HFFc6 (cell line): ENCODE results near the gene SCP2. TPM values are rescaled to one million over a fixed set of nuclear protein-coding genes. Genes with fewer than 3 reads are reported as not detected.

Experiments used
- DNase-seq: peaks from one replicate; pipeline ENCODE4 v3.0.0-alpha.2; 2018
- H3K27ac Mint-ChIP-seq: 2 replicates; pipeline ENCODE4 v1.8.0; 2020; ENCODE audit warnings: mild to moderate bottlenecking, mixed read lengths
- H3K27me3 Mint-ChIP-seq: 2 replicates; pipeline ENCODE4 v1.8.0; 2021; ENCODE audit warnings: mild to moderate bottlenecking, moderate library complexity, mixed read lengths; ENCODE audit not compliant: insufficient read depth
- H3K36me3 Mint-ChIP-seq: 2 replicates; pipeline ENCODE4 v1.8.0; 2021; ENCODE audit warnings: low read depth, mixed read lengths
- H3K4me1 Mint-ChIP-seq: 2 replicates; pipeline ENCODE4 v1.8.0; 2020; ENCODE audit warnings: low read depth, mixed read lengths
- H3K4me3 Mint-ChIP-seq: 2 replicates; pipeline ENCODE4 v1.8.0; 2020; ENCODE audit warnings: mild to moderate bottlenecking, moderate library complexity, mixed read lengths
- H3K9me3 Mint-ChIP-seq: 2 replicates; pipeline ENCODE4 v1.8.0; 2020; ENCODE audit warnings: mild to moderate bottlenecking, mixed read lengths
- total RNA-seq, 6 experiments: library from RNA; stranded (reverse); fragmentation: NEBNext Ultra II Directional; extraction: Animal tissue kit (Norgen Biotek cat#: 25700); gene quantifications; 2 replicates in 1 of 6; 3 replicates in 5 of 6; pipeline ENCODE4 v1.2.3, GENCODE V29; 2021
- TF ChIP-seq, protein P1 (sequence below): fragments of 200-600 bp; sonication (generic); IDR thresholded peaks from 2 replicates; pipeline ENCODE4 v1.5.0; 2021; ENCODE audit warnings: antibody characterized with exemption, mild to moderate bottlenecking

SCP2 gene
- total RNA-seq, 6 experiments from 2014 or later: 122 to 159 (median 156) TPM

DNA sequence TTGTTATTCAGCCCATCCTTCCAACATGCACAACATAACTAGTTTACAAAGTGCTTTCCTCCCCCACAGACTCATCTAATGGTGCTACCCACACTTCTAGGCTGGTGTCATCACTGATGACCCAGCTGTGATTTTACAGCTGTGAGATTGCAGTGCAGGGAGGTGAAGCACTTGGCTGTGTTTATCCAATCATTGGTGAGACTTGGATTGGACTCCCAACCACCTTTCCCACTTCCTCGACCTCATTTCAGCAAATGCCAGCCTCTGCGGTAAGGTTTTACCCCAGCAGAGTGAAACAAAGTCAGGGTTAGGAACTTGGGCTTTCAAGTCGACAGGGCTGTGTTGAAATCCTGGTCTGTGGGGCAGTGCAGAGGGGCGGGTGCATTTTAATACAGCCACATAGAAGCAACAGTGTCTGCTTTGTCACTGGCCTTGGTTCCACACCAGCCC, 27.6 kb upstream of the SCP2 start:
- Mint-ChIP-seq H3K27ac (no peak overlapping the region), H3K4me1 (no peaks in the 10 kb centered on the region), H3K4me3 (no peak overlapping the region), H3K9me3 (no peaks in the 10 kb centered on the region), H3K36me3 (no peaks in the 10 kb centered on the region), H3K27me3 (peaks cover 1% of the 10 kb centered on the region; the same call in 1 of the 2 replicates)
- TF ChIP-seq, protein P1, sequence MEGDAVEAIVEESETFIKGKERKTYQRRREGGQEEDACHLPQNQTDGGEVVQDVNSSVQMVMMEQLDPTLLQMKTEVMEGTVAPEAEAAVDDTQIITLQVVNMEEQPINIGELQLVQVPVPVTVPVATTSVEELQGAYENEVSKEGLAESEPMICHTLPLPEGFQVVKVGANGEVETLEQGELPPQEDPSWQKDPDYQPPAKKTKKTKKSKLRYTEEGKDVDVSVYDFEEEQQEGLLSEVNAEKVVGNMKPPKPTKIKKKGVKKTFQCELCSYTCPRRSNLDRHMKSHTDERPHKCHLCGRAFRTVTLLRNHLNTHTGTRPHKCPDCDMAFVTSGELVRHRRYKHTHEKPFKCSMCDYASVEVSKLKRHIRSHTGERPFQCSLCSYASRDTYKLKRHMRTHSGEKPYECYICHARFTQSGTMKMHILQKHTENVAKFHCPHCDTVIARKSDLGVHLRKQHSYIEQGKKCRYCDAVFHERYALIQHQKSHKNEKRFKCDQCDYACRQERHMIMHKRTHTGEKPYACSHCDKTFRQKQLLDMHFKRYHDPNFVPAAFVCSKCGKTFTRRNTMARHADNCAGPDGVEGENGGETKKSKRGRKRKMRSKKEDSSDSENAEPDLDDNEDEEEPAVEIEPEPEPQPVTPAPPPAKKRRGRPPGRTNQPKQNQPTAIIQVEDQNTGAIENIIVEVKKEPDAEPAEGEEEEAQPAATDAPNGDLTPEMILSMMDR: no peak
- no peak for DNase-seq

DNA sequence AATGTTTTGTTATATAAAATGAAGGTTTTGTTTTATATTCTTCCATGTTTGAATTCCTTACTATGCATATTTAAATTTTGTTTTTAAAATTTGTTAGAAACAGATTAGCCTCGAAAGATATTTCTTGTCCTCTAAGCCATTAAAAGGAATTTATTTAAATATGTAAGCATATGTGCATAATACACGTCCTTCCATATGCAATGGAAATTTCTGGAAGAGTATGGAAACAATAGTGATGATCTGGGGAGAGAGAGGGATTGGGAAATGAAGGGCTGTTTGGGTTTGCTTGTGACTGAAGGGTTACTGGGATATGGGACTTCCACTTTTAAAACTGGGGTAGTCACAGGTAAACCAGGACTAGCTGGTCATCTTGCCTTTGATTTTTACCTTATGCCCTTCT, 26.7 kb upstream of the SCP2 start:
- TF ChIP-seq, protein P1: no peak
- Mint-ChIP-seq H3K4me1 (no peaks in the 10 kb centered on the region), H3K36me3 (no peaks in the 10 kb centered on the region), H3K9me3 (no peaks in the 10 kb centered on the region), H3K27me3 (peaks cover 1% of the 10 kb centered on the region; the same call in 1 of the 2 replicates), H3K4me3 (no peak overlapping the region), H3K27ac (no peak overlapping the region)
- no peak for DNase-seq

DNA sequence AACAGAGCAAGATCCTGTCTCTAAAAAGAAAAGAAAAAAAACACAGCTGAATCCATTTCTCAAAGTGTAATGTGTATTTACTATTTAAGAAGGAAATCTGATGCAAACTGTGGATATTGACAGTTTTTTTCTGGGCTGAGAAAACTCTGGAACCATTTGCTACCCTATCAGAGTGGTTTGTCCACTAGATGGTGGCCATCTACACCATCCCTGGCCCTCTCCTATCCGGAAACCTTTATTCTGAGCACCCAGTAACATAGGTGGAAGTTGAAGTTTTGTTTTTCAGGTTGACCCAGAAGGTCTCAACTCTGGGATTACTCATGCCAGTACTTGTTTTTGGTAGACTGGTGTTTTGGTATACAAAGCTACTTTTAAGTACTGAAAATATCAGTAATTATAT, 25.7 kb upstream of the SCP2 start:
- Mint-ChIP-seq H3K9me3 (no peaks in the 10 kb centered on the region), H3K27me3 (peaks cover 1% of the 10 kb centered on the region; the same call in 1 of the 2 replicates), H3K4me3 (no peak overlapping the region), H3K36me3 (no peaks in the 10 kb centered on the region), H3K27ac (no peak overlapping the region), H3K4me1 (no peaks in the 10 kb centered on the region)
- TF ChIP-seq, protein P1: peak; percentile 45; the same call in 1 of the 2 replicates
- DNase-seq: no peak

DNA sequence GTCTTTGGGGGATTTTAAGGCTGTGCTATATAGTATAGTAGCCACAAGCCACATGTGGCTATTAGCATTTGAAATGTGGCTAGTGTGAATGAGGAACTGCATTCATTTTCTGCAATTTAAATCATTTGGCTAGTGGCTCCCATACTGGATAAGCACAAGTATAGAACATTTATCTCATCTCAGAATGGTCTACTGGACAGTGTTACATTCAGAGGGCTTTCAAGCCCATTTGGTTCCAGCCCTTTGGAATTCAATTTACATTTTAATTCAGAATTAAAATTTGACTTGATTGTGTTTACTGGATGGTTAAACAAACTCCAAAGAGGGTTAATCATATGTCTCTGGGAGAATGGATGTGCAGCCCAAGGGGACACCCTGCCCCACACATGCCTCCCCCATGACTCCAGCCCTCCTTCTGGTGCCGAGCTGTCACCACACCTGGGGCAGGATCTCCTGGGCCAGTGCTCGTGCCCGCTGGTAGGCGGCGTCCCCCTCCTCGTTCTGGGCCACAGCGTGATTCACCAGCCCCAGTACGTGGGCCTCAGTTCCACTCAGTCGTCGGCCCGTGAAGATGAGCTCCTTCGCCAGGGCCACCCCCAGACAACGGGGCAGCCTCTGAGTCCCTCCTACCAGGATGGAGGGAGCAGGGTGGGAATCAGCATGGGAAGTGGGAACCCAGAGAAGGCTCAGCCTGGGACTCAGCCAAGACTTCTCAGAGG, 22.7 kb upstream of the SCP2 start:
- TF ChIP-seq, protein P1: no peak
- H3K36me3 Mint-ChIP-seq: no peaks in the 10 kb centered on the region
- H3K27me3 Mint-ChIP-seq: no peaks in the 10 kb centered on the region
- no peak overlapping the region for H3K27ac Mint-ChIP-seq
- no peak overlapping the region for H3K4me3 Mint-ChIP-seq
- DNase-seq: no peak
- H3K4me1 Mint-ChIP-seq: peaks cover 7% of the 10 kb centered on the region
- no peaks in the 10 kb centered on the region for H3K9me3 Mint-ChIP-seq

DNA sequence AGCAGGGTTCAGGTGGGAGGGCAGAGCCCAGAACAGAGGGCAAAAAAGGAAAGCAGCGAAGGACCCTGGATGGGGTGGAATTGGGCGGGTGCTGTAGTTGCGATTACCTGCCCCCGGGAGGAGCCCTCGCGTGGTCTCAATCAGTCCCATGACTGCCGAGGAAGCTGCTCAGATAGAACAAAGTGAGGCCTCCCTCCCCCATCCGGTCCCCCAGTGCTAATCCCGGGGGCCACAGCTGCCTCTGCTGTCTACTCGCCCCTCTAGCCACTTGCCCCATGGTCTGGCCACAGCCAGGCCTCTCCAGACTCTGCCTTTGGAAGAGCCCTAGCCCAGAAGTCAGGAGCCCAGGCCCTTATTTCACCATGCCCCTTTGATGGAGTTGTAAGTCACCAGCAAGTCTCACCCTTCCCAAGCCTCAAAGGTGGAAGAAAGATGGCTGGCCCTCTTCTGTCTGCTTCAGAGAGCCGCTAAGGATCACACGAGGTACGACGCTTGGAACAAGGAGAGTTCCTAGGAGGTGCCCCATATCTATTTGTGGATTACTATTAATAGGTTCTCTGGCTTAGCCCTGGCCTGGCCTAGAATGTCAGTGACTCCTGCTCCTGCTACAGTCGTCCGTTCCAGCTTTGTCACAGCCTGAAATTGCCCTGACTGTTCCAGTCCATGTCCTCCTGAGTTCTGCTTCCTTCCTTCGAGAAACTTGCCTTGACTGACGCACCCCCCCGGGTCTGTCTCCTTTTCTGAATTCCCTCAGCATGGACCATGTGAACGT, 22.0 kb upstream of the SCP2 start:
- H3K36me3 Mint-ChIP-seq: no peaks in the 10 kb centered on the region
- no peaks in the 10 kb centered on the region for H3K27me3 Mint-ChIP-seq
- no peak overlapping the region for H3K4me3 Mint-ChIP-seq
- no peak overlapping the region for H3K27ac Mint-ChIP-seq
- H3K9me3 Mint-ChIP-seq: no peaks in the 10 kb centered on the region
- peak; percentile 8 for DNase-seq
- peaks cover 7% of the 10 kb centered on the region for H3K4me1 Mint-ChIP-seq
- TF ChIP-seq, protein P1: peak; percentile 68
